SK-N-MC (cell line): ENCODE measurements around the gene ZBTB17.
A peak's percentile ranks its signal among the peaks of the same experiment; 100 is the strongest.

Experiments
- DNase-seq: peaks from one replicate; pipeline ENCODE4 v3.0.0-alpha.2; 2011; ENCODE audit warnings: low read depth, low spot score
- H3K27ac ChIP-seq: fragments of 200-600 bp; sonication (generic); 2 replicates; pipeline ENCODE4 v1.5.1; 2016; ENCODE audit warnings: mixed run types
- H3K36me3 ChIP-seq: fragments of 200-600 bp; sonication (generic); 2 replicates; pipeline ENCODE4 v1.6.1; 2017; ENCODE audit warnings: antibody characterized with exemption, low read length, mixed read lengths; ENCODE audit not compliant: insufficient read depth
- H3K4me3 ChIP-seq: fragments of 200-600 bp; sonication (generic); 2 replicates; pipeline ENCODE4 v1.5.1; 2016
- H3K9ac ChIP-seq: fragments of 200-600 bp; sonication (generic); 2 replicates; pipeline ENCODE4 v1.8.0; 2017; ENCODE audit warnings: mixed run types, mixed read lengths; ENCODE audit not compliant: insufficient read length
- H3K9me3 ChIP-seq: fragments of 200-600 bp; sonication (generic); 2 replicates; pipeline ENCODE4 v1.6.1; 2017; ENCODE audit warnings: low read depth, mild to moderate bottlenecking, antibody characterized with exemption, low read length, moderate library complexity, mixed read lengths
- EZH2 ChIP-seq: fragments of 200-600 bp; sonication (generic); IDR thresholded peaks from one replicate; pipeline ENCODE4 v1.6.1; 2017; ENCODE audit warnings: antibody characterized with exemption
- FOXP2 ChIP-seq: optimal IDR thresholded peaks from 2 replicates; pipeline ENCODE3; 2011; ENCODE audit warnings: mild to moderate bottlenecking, moderate library complexity; ENCODE audit not compliant: insufficient read depth; ENCODE audit errors: extremely low read length, control extremely low read depth
- POLR2AphosphoS5 ChIP-seq: IDR thresholded peaks from 2 replicates; pipeline ENCODE4 v1.6.1; 2012; ENCODE audit warnings: mild to moderate bottlenecking, low read depth, low read length, borderline replicate concordance

Gene ZBTB17

GRCh38 chr1:15940110-15941043, 35.5 kb downstream of the ZBTB17 start:
- H3K9ac ChIP-seq: no peak overlapping the region
- no peak overlapping the region for H3K4me3 ChIP-seq
- TF ChIP-seq POLR2AphosphoS5 (no peak), FOXP2 (no peak), EZH2 (no peak)
- no peak for DNase-seq
- H3K36me3 ChIP-seq: peaks cover 85% of the 10 kb centered on the region
- H3K9me3 ChIP-seq: no peaks in the 10 kb centered on the region
- peak overlapping the region; percentile 60 for H3K27ac ChIP-seq

GRCh38 chr1:15939181-15940109, 36.5 kb downstream of the ZBTB17 start:
- H3K36me3 ChIP-seq: peaks cover 92% of the 10 kb centered on the region
- H3K9ac ChIP-seq: no peak overlapping the region
- no peaks in the 10 kb centered on the region for H3K9me3 ChIP-seq
- H3K27ac ChIP-seq: no peak overlapping the region; the same call in 1 of the 2 replicates
- DNase-seq: no peak
- no peak overlapping the region for H3K4me3 ChIP-seq
- TF ChIP-seq EZH2 (no peak), FOXP2 (no peak), POLR2AphosphoS5 (no peak)

- TF ChIP-seq POLR2AphosphoS5 (no peak), EZH2 (no peak), FOXP2 (no peak)
- DNase-seq: no peak
- Histone ChIP-seq H3K4me3 (no peak overlapping the region), H3K9ac (no peak overlapping the region), H3K9me3 (no peaks in the 10 kb centered on the region), H3K36me3 (peaks cover 92% of the 10 kb centered on the region), H3K27ac (peak overlapping the region; percentile 31; the same call in 1 of the 2 replicates)
Observed at GRCh38 chr1:15938628-15939161, 37.2 kb downstream of the ZBTB17 start.

- Histone ChIP-seq H3K9ac (no peak overlapping the region), H3K9me3 (no peaks in the 10 kb centered on the region), H3K27ac (peak overlapping the region; percentile 26; the same call in 1 of the 2 replicates), H3K4me3 (no peak overlapping the region), H3K36me3 (peaks cover 92% of the 10 kb centered on the region)
- no peak for DNase-seq
- TF ChIP-seq POLR2AphosphoS5 (no peak; the same call in 1 of the 2 replicates), FOXP2 (no peak)
Observed at GRCh38 chr1:15937706-15938168, 38.2 kb downstream of the ZBTB17 start.

- Histone ChIP-seq H3K4me3 (no peak overlapping the region), H3K9me3 (no peaks in the 10 kb centered on the region), H3K27ac (peak overlapping the region; percentile 26; the same call in 1 of the 2 replicates), H3K36me3 (peaks cover 92% of the 10 kb centered on the region), H3K9ac (no peak overlapping the region)
- TF ChIP-seq FOXP2 (no peak), EZH2 (no peak), POLR2AphosphoS5 (no peak)
- DNase-seq: no peak
Observed at GRCh38 chr1:15937146-15937545, 38.8 kb downstream of the ZBTB17 start.

GRCh38 chr1:15936025-15936424, 39.9 kb downstream of the ZBTB17 start:
- TF ChIP-seq EZH2 (no peak), POLR2AphosphoS5 (no peak), FOXP2 (no peak)
- H3K36me3 ChIP-seq: peaks cover 92% of the 10 kb centered on the region

GRCh38 chr1:15935056-15935950, 40.6 kb downstream of the ZBTB17 start:
- no peak overlapping the region for H3K4me3 ChIP-seq
- DNase-seq: no peak
- peaks cover 94% of the 10 kb centered on the region for H3K36me3 ChIP-seq
- no peak overlapping the region for H3K27ac ChIP-seq
- TF ChIP-seq POLR2AphosphoS5 (no peak), FOXP2 (no peak), EZH2 (no peak)
- no peak overlapping the region for H3K9ac ChIP-seq
- H3K9me3 ChIP-seq: no peaks in the 10 kb centered on the region

More at GRCh38 chr1:15936025-15936424, 39.9 kb downstream of the ZBTB17 start:
- Histone ChIP-seq H3K9ac (no peak overlapping the region), H3K4me3 (no peak overlapping the region), H3K9me3 (no peaks in the 10 kb centered on the region), H3K27ac (no peak overlapping the region)
- no peak for DNase-seq
